Heart left ventricle (tissue), 16 donors: ENCODE measurements around the gene ACVR1. TPM values are rescaled to one million over a fixed set of nuclear protein-coding genes. Genes with fewer than 3 reads are reported as not detected.

Source experiments
- ATAC-seq, 4 donors: fragments of 200-7000 bp; cut with Tn5 transposase; one replicate each; pipeline ENCODE4 v1.9.1; 2020 to 2022; ENCODE audit warnings: moderate library complexity in 4 of 4, mild to moderate bottlenecking in 3 of 4, moderate number of reproducible peaks in 1 of 4
- DNase-seq, 5 donors: peaks; one replicate each; pipeline ENCODE4 v3.0.0-alpha.2; 2020
- H3K27ac ChIP-seq, 12 donors: fragments of 200-600 bp; sonication (generic) in 4 of 12; one replicate each; pipeline versions ENCODE4 v1.5.0 to v1.8.0; 2016 to 2022; ENCODE audit warnings: mild to moderate bottlenecking in 2 of 12
- H3K27me3 ChIP-seq, 9 donors: fragments of 200-600 bp; sonication (generic) in 2 of 9; one replicate each; pipeline versions ENCODE4 v1.5.1 to v1.8.0; 2016 to 2022; ENCODE audit warnings: mild to moderate bottlenecking in 3 of 9
- H3K36me3 ChIP-seq, 9 donors: fragments of 200-600 bp; sonication (generic) in 2 of 9; one replicate each; pipeline versions ENCODE4 v1.5.0 to v1.8.0; 2018 to 2022; ENCODE audit warnings: mild to moderate bottlenecking in 2 of 9
- H3K4me1 ChIP-seq, 12 donors: fragments of 200-600 bp; sonication (generic) in 4 of 12; one replicate each; pipeline versions ENCODE4 v1.5.0 to v1.8.0; 2016 to 2022; ENCODE audit warnings: mild to moderate bottlenecking in 3 of 12
- H3K4me3 ChIP-seq, 12 donors: fragments of 200-600 bp; sonication (generic) in 4 of 12; one replicate each; pipeline versions ENCODE4 v1.5.0 to v1.8.0; 2017 to 2022; ENCODE audit warnings: mild to moderate bottlenecking in 9 of 12, moderate library complexity in 4 of 12
- H3K9me3 ChIP-seq, 12 donors: fragments of 200-600 bp; sonication (generic) in 4 of 12; one replicate each; pipeline versions ENCODE4 v1.5.0 to v1.8.0; 2016 to 2022; ENCODE audit warnings: mild to moderate bottlenecking in 1 of 12
- CTCF ChIP-seq, 12 donors: fragments of 200-600 bp; sonication (generic) in 4 of 12; IDR thresholded peaks; one replicate each; pipeline versions ENCODE4 v1.5.0 to v1.8.0; 2018 to 2022; ENCODE audit warnings: antibody characterized with exemption in 12 of 12, mild to moderate bottlenecking in 5 of 12
- POLR2A ChIP-seq, 2 donors: fragments of 450-650 bp; IDR thresholded peaks; one replicate each; pipeline ENCODE4 v1.6.1; 2017; ENCODE audit warnings: antibody characterized with exemption in 2 of 2, mild to moderate bottlenecking in 2 of 2, moderate library complexity in 2 of 2
- WGBS, 4 donors: extraction: QIAGEN DNeasy Blood & Tissue Kit in 2 of 4; methylation state at CpG; one replicate each; pipeline versions ENCODE4 v1.1.5 to v1.1.7; 2013 to 2018; 5-methylcytosine and 5-hydroxymethylcytosine counted together
- intact Hi-C, 10 donors: fragments of 100-400 bp; cut with DNase I; formaldehyde crosslinking; loops; one replicate each; pipeline versions ENCODE4 v1.11.1 to v1.14.2; 2022
- polyA plus RNA-seq, 2 donors: library from polyadenylated mRNA; stranded (reverse); fragments of 200-250 nt; gene quantifications; one replicate each; pipeline ENCODE4 v1.2.3, GENCODE V29; 2013
- total RNA-seq, 9 donors: library from RNA; depleted of rRNA in 2 of 9; stranded (reverse); fragments of >200 nt in 2 of 9; fragmentation: NEBNext Ultra II Directional in 3 of 9; extraction: Animal tissue kit (Norgen Biotek cat#: 25700) in 3 of 9; gene quantifications; one replicate each; pipeline versions ENCODE4 v1.1.0 to v1.2.4, GENCODE V29; 2016 to 2023
- donor health status: ischemic (EF 13 %, LVEDD 7.1; RV severe dilation, severe dysfunction).
- donor health status: healthy with polysubstance abuse.
- donor health status: DM: no; HTN: yes; CAD: no.
- donor health status: DM: no; HTN: no; CAD: no.
- donor health status: ischemic (EF 25% LVEDD 6.9; RV normal size, moderate dysfunction).
- donor health status: ischemic (EF 25% LVEDD 5.7; RV mildly dilated, moderate dysfunction).
- donor health status: healthy.
- donor health status: DM: yes; HTN: yes; CAD: no.
- donor health status: ischemic (EF 35%, LVEDD 5.7; RV mildly dilated, moderate dysfunction).
- donor health status: nonischemic (EF 11% LVEDD 7.7; RV severe dilation, severe dysfunction).
- donor health status: DM: yes; HTN: yes; CAD: no.
- donor health status: PGD.
- donor health status: ischemic (EF 29% LVEDD 5.4; RV normal size, mild dysfunction).
- donor health status: nonischemic (EF 23%, LVEDD 6.1; RV moderate dilation, normal function).

Gene ACVR1
- total and polyA plus RNA-seq, 11 donors = 5.6 to 37.6 (median 23.9) TPM

- H3K9me3 ChIP-seq = no peaks in the 10 kb centered on the region
- intact Hi-C loops = loop anchor here in 8 of 10 donors (1.0 to 10.0 kb wide), 6 partner anchors 230 to 680 kb away; partner anchors contain the start of genes CCDC148 (in 1 of the 8), ERMN (in 1 of the 8) and PKP4 (in 1 of the 8)
- 67 to 72% (median 69%) methylated on average over 4 of the region's 4 CpGs for WGBS, 4 donors
- ATAC-seq (no peak), DNase-seq (peak in 1 of 5 donors; percentile 32)
- peaks cover 0 to 13% (median 9%) of the 10 kb centered on the region in 12 donors for H3K4me1 ChIP-seq
- no peak for TF ChIP-seq POLR2A (IDR thresholded peaks at IDR 0.05)
- peak; percentile 52 to 83 (median 73) for TF ChIP-seq CTCF (IDR thresholded peaks at IDR 0.05)
- H3K27ac ChIP-seq = no peak overlapping the region
- no peaks in the 10 kb centered on the region for H3K27me3 ChIP-seq
- H3K36me3 ChIP-seq = peaks cover 0 to 78% (median 59%) of the 10 kb centered on the region in 9 donors
- H3K4me3 ChIP-seq = no peak overlapping the region
Observed at GRCh38 chr2:157777427-157777826, 98.7 kb downstream of the ACVR1 start.

GRCh38 chr2:157771234-157771633 is 104.9 kb downstream of the ACVR1 start:
- intact Hi-C loops = loop anchor here in 5 of 10 donors (10.0 kb wide), 2 partner anchors 276 to 446 kb away; partner anchors contain the start of gene ERMN (in 1 of the 5)
- no peak for DNase-seq

GRCh38 chr2:157769856-157770255 is 106.3 kb downstream of the ACVR1 start:
- intact Hi-C loops = loop anchor here in 5 of 10 donors (10.0 kb wide), 2 partner anchors 275 to 445 kb away; partner anchors contain the start of gene ERMN (in 1 of the 5)
- TF ChIP-seq CTCF (IDR thresholded peaks at IDR 0.05) (no peak), POLR2A (IDR thresholded peaks at IDR 0.05) (no peak)
- H3K27me3 ChIP-seq = no peaks in the 10 kb centered on the region
- no peak overlapping the region for H3K27ac ChIP-seq
- no peak for DNase-seq
- H3K4me3 ChIP-seq = no peak overlapping the region
- peaks cover 0 to 100% (median 81%) of the 10 kb centered on the region in 9 donors for H3K36me3 ChIP-seq
- H3K9me3 ChIP-seq = no peaks in the 10 kb centered on the region
- no peak for ATAC-seq
- 92 to 96% (median 94%) methylated on average over 2 of the region's 2 CpGs for WGBS, 4 donors
- no peaks in the 10 kb centered on the region for H3K4me1 ChIP-seq

More at GRCh38 chr2:157771234-157771633, 104.9 kb downstream of the ACVR1 start:
- Histone ChIP-seq H3K9me3 (no peaks in the 10 kb centered on the region), H3K27me3 (no peaks in the 10 kb centered on the region), H3K27ac (no peak overlapping the region), H3K4me3 (no peak overlapping the region), H3K4me1 (no peaks in the 10 kb centered on the region), H3K36me3 (peaks cover 0 to 100% (median 80%) of the 10 kb centered on the region in 9 donors)
- 41 to 50% (median 45%) methylated on average over 1 of the region's 1 CpG for WGBS, 4 donors
- ATAC-seq = no peak
- no peak for TF ChIP-seq POLR2A (IDR thresholded peaks at IDR 0.05)
- no peak for TF ChIP-seq CTCF (IDR thresholded peaks at IDR 0.05)

GRCh38 chr2:157764386-157764785 is 111.7 kb downstream of the ACVR1 start:
- H3K27me3 ChIP-seq = no peaks in the 10 kb centered on the region
- no peaks in the 10 kb centered on the region for H3K9me3 ChIP-seq
- 91 to 97% (median 96%) methylated on average over 14 of the region's 14 CpGs for WGBS, 4 donors
- H3K36me3 ChIP-seq = peaks cover 0 to 95% (median 75%) of the 10 kb centered on the region in 9 donors
- no peak for DNase-seq
- intact Hi-C loops = no loop called here
- no peaks in the 10 kb centered on the region for H3K4me1 ChIP-seq
- TF ChIP-seq CTCF (IDR thresholded peaks at IDR 0.05) = no peak
- no peak for TF ChIP-seq POLR2A (IDR thresholded peaks at IDR 0.05)
- H3K27ac ChIP-seq = no peak overlapping the region
- ATAC-seq = no peak
- no peak overlapping the region for H3K4me3 ChIP-seq
